NCI-H82 (cell line): Measurements from ENCODE around the gene MAP2K6.

Experiments used
- DNase-seq: peaks from one replicate; lab custom pipeline; 2025; lab: John Stamatoyannopoulos, UW

The MAP2K6 gene

DNA sequence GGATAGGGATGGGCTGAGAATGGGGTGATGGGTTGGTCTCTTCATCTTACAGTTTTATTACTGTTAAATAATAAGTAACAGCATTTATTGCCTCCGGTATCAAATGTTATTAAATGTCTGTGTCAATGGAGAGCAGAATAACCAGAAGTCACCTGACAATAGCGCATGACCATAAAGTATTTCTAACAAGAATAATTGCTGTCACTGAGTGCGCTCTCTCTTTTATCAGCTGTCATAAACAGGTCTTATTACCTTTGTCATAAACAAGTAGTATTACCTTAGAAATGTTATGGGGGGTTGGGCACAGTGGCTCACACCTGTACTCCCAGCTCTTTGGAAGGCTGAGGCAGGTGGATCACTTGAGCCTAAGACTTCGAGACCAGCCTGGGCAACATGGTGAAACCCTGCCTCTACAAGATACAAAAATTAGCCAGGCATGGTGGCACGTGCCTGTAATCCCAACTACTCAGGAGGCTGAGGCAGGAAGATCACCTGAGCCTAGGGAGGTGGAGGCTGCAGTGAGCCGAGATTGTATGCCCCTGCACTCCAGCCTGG lies 120.6 kb downstream of the MAP2K6 start:
- DNase-seq, result no peak

- no peak for DNase-seq
These were observed 124.3 kb downstream of the MAP2K6 start for GRCh38 chr17:69538795-69539194.

DNA sequence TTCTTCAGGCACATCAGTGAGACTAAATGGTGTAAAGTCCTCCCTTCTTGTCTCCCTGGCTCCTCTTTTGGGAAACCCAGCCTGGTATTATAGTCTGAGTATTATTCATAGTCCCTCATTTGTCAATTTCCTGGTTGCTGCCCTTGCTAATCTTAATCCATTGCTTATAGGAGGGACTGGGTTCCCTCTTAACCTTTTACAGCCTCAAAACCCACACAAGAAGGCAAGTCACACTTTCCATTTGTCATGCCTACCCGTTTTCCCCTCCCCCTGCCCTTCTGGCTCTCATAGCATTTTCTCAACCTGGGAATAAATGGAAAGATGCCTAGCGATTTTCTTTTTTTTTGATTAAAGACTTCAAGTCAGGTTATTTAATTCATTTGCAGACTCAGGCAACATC lies 124.8 kb downstream of the MAP2K6 start:
- DNase-seq, result peak; percentile 80

DNA sequence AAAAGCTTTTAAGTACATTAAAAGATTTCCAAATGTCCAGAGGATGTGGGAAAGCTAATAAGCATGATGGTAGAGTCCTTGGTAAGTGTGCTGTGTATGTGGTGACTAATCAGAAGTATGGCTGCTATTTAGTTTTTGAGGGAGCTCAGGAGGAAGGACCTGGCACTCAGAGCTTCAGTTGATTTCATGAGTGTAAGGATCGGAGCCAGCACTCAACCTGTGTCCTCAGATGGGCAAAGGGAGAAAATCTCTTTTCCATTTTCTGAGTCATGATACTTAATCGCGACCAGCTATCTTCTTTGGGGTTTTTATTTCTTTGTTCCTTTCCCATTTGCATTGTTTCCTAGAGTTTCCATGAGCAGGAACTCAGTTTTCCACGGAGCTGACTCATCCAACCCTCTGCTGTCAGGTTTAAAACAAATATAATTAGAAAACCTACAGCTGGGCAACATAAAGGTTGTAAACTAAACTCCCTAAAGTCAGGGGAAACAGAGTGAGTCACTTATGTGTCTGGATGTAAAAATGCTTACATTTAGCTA lies 125.4 kb downstream of the MAP2K6 start:
- DNase-seq, result no peak

GRCh38 chr17:69540356-69540755 lies 125.9 kb downstream of the MAP2K6 start:
- no peak for DNase-seq

DNA sequence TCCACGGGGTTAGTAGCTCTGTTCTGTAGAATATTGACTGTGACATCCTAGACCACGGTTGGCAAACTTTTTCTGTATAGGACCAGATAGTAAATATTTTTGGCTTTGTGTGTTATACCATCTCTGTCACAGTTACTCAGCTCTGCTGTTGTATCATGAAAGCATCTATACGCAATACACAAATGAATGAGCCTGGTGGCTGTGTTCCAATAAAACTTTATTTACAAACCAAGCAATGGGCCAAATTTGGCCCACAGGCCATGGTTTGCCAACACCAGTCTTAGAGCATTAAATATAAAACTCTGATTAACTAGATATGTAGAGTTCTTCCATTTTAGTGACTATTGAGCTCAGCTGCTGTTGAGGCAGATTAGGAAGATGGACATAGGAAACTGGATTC lies 132.7 kb downstream of the MAP2K6 start:
- DNase-seq, result no peak

DNA sequence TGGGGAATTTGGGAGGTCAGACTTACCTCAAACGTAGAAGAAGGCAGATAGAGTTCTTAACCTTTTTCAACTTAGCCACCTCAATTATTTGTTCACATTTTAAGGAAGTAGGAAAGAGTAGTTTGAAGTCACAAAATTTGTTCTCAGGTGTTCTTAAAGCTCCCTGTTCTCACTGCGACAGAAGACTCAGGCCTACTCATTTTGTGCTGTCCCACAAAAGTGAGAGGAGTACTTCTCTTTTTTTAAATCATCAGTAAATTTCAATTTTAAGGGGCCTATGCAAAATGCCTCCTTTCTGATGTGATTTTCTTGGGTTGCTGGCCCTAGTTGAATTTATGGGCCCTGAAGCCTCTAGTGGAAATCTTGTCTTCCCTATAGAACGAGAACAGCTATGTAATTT lies 133.4 kb downstream of the MAP2K6 start:
- DNase-seq, result no peak

DNA sequence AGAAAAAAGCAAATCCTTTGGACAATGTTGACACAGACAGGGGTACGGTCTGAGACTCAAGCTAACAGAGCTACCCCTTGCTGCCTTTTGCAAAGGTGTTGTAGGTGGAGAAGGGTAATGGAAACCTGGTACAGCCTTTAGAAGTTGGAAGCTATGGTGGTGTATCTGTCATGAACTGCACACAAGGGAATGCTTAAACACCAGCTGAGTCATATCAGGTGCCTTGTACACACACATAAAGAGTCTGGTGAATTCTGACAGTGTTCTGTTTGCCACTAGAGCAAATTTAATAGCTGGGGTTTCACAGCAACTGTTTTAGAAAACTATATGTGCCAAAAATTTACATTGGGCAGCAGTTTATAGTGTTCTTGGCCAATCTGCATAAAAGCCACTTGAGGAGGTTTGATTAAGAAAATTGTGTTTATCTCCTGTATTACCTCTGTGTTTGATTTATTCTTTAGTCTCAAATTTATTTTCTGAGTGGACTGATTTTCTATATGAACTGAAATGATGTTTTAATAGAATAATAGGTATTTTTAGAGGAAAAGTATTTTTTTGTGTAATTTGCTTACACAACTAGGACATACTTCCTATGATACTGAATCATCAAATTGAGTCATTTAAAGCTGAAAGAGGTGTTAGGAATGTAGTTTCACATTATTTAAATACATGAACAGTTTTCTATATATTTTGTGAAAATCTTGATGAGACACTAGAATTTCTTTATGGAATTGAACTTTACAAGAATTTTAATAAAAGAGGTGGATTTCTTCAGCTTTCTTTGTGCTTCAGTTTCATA lies 136.9 kb downstream of the MAP2K6 start:
- no peak for DNase-seq

GRCh38 chr17:69552986-69553667 lies 138.6 kb downstream of the MAP2K6 start:
- no peak for DNase-seq

GRCh38 chr17:69555056-69555455 lies 140.6 kb downstream of the MAP2K6 start:
- no peak for DNase-seq

GRCh38 chr17:69557339-69557738 lies 142.8 kb downstream of the MAP2K6 start:
- DNase-seq, result no peak

- no peak for DNase-seq
These were observed 144.3 kb downstream of the MAP2K6 start for GRCh38 chr17:69558796-69559195.

GRCh38 chr17:69560987-69561441 lies 146.5 kb downstream of the MAP2K6 start:
- peak; percentile 41 for DNase-seq

DNA sequence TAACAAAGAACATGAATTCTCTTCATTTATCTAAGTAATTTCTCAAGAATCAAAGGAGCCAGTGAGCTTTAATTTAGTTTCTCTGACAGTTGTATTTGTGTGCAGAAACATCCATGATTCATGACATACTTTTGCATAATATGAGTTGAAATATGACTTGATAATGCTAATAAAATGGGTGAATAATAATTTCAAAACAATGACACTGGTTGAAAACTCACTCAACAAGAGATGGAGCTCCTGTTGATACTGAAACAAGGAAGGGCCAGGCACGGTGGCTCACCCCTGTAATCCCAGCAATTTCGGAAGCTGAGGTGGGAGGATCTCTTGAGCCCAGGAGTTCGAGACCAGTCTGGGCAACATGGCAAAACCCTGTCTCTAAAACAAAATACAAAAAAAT lies 147.0 kb downstream of the MAP2K6 start:
- DNase-seq, result no peak

GRCh38 chr17:69565447-69565846 lies 150.9 kb downstream of the MAP2K6 start:
- no peak for DNase-seq

DNA sequence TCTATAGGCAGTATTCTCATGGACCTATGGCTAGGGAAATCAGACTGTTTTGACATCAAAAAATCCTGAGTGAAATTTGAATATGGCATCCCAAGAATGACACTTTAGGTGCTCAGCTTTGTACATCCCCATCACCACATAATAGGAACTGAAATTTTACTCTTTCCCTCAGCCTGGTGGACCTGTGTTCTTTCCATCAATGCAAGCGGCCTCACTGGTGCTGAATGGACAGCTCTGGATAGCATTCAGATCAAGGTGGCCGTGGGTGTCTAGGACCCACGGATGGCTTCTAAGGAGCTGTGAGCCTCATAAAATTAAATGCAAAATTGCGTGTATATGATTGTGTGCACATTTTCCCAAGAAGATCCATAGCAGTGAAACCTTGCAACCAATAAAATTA lies 152.6 kb downstream of the MAP2K6 start:
- DNase-seq, result no peak

- no peak for DNase-seq
These were observed 158.2 kb downstream of the MAP2K6 start for GRCh38 chr17:69572747-69573146.

DNA sequence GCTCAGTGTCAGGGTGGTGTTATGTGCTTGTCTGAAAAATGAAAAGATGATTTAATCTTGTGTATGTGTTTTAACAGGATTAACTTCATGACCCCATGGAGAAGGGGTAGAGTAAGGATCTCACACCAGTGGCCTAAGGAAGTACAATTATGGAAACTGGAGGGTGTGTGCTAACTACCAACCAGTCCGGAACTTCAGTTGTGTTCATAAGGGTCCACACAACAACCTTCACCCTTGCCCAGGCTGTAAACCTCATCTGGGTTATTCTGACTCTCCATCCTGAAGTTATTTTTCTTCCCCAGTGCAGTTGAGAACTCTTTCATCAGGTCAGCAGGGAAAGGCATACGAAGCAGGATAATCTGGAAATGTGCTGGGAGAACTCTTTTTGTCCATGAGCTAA lies 158.9 kb downstream of the MAP2K6 start:
- DNase-seq, result no peak

GRCh38 chr17:69574257-69575197 lies 160.0 kb downstream of the MAP2K6 start:
- DNase-seq, result no peak

GRCh38 chr17:69575346-69575761 lies 160.9 kb downstream of the MAP2K6 start:
- peak; percentile 15 for DNase-seq

DNA sequence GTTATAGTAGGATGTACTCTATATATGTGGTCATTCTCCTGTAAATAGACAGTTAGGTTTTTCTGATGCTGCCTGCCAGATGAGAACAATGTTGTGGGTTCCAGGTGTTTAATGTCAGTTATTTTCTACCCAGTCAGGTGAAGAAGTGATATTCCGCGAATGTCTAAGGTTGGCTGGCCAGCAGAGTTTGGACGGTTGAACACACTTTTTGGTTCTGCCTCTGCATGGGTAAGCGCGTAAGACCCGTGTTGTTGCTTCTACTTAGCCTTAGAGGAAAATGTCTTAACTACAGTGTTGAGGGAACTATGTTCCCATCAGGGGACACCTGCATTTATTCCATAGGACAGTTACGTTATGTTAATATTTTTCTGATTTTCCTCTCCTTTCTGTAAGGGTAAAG lies 162.6 kb downstream of the MAP2K6 start:
- DNase-seq, result no peak
